ENCODE results near the gene UNCX.

UNCX gene

DNA sequence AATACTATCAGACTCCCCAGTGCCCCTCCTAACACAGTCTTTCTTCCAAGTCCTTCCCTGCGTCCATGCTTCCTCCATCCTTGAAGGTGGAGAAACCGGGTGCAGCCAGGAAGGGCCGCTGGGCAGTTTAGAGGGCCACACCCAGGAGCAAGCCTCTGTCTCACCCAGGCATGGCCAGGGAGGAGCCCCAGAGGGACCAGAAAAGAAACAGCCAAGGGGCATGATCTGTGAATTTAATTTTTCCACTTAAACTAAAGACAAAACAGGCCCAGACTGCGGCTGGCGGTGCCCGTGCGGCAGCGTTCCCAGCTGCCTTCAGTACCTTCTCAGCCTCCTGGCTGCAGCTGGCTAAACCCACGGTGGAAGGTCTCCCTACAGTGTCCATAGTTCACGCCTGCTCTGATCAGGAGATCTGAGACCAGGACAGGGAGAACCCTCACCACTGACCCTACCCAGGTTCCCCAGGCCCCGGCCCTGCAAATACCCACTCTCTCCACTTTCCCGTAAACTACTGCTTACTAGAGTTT is 12.9 kb downstream of the UNCX start:
- no peak for DNase-seq (ENCODE audit: low read depth)
- TF ChIP-seq, protein P1, sequence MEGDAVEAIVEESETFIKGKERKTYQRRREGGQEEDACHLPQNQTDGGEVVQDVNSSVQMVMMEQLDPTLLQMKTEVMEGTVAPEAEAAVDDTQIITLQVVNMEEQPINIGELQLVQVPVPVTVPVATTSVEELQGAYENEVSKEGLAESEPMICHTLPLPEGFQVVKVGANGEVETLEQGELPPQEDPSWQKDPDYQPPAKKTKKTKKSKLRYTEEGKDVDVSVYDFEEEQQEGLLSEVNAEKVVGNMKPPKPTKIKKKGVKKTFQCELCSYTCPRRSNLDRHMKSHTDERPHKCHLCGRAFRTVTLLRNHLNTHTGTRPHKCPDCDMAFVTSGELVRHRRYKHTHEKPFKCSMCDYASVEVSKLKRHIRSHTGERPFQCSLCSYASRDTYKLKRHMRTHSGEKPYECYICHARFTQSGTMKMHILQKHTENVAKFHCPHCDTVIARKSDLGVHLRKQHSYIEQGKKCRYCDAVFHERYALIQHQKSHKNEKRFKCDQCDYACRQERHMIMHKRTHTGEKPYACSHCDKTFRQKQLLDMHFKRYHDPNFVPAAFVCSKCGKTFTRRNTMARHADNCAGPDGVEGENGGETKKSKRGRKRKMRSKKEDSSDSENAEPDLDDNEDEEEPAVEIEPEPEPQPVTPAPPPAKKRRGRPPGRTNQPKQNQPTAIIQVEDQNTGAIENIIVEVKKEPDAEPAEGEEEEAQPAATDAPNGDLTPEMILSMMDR (IDR thresholded peaks at IDR 0.05; ENCODE audit: control insufficient read depth, insufficient read depth, low read depth, low read length, missing control alignments): no peak
- no peak overlapping the region for H3K4me3 ChIP-seq (ENCODE audit: control insufficient read depth, low read depth, low read length)

DNA sequence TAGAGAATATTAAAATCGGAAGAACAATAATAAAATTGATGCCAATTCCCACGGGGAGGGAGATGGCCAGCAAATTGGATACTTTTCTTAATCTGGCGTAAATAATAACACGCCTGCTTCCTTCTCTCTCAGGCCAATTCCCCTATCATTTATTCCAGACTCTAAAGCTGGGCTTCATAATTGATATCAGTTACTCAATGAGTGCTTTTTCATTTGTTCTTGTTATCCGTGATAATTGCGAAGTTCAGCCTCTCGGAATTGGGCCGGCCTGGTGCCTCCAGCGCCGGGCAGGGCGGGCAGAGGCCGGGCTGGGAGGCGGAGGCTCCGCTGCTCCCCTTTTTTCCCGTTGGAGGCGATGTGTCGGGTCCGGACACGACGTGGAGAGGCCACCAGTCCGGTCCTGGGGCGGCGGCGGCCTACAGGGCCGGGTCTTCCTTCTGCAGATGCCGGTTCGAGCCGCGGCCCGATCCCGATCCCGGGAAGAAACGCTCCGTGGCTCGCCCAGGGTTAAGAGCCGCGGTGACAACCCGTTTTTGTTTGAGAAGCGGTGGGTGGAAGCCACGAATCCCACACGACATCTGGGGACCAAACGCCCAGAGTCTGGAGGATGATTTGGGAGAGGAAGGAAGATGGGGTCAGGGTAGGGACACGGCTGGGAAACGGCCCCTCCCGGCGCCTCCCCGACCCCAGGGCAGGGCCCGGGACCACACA is 13.6 kb downstream of the UNCX start:
- TF ChIP-seq, protein P1 (IDR thresholded peaks at IDR 0.05; ENCODE audit: control insufficient read depth, insufficient read depth, low read depth, low read length, missing control alignments): no peak
- no peak for DNase-seq (ENCODE audit: low read depth)
- no peak overlapping the region for H3K4me3 ChIP-seq (ENCODE audit: control insufficient read depth, low read depth, low read length)

DNA sequence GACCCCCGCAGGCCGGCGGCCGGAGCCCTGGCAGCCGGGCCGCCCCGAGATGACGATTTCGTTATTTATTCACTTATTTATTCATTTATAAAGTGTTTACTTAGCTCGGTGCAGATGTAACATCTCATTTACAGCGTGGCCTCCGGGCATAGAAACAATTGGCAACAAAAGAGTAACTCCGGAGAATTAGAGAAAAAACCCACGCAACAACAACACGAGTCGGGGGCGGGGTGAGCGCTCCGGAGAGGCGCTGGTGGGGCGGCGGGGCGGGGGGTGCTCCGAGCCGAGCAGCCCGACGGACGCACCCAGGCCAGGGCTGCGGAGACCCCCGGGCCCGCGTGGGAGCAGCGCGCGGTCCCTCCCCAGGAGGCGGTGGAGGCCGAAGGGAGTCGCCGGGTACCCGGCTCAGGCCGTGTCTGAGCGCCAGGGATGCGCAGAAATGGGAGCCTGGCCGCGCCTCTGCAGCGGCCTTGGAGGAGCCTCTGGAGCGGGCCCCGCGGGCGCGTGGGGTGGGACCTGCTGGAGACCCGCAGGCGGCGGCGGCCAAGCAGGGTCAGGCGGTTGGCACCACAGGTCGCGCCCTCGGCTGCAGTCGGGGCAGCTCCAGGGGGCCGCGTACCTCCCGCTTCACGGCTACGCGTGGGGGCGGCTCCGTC is 14.3 kb downstream of the UNCX start:
- TF ChIP-seq, protein P1 (IDR thresholded peaks at IDR 0.05; ENCODE audit: control insufficient read depth, insufficient read depth, low read depth, low read length, missing control alignments): no peak
- DNase-seq (ENCODE audit: low read depth): no peak
- no peak overlapping the region for H3K4me3 ChIP-seq (ENCODE audit: control insufficient read depth, low read depth, low read length)

DNA sequence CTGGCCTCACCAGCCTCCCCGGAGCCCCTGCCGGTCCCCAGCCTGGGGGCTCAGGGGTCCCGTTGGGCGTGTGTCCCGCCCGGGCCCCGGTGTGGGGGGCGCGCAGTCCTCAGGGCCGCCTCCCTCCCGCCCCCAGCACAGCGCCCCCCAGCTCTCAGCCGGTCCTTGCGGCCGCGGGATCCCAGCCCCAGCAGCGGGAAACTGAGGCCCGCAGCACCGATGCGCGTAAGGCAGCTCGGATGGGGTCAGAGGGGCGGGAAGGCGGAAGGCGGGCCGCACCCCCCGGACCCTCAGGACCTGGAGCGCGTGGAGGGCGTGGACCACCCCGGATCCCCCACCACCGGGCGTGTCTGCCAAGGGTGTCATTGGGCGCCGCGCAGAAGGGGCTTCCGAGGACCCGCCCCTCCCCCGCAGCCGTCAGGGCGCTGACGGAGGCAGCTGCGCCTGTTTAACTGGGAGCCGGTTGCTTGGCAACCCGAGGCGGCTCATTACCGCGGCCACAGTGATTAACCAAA is 14.9 kb downstream of the UNCX start:
- DNase-seq (ENCODE audit: low read depth): no peak
- H3K4me3 ChIP-seq (ENCODE audit: control insufficient read depth, low read depth, low read length): no peak overlapping the region
- TF ChIP-seq, protein P1 (IDR thresholded peaks at IDR 0.05; ENCODE audit: control insufficient read depth, insufficient read depth, low read depth, low read length, missing control alignments): no peak

DNA sequence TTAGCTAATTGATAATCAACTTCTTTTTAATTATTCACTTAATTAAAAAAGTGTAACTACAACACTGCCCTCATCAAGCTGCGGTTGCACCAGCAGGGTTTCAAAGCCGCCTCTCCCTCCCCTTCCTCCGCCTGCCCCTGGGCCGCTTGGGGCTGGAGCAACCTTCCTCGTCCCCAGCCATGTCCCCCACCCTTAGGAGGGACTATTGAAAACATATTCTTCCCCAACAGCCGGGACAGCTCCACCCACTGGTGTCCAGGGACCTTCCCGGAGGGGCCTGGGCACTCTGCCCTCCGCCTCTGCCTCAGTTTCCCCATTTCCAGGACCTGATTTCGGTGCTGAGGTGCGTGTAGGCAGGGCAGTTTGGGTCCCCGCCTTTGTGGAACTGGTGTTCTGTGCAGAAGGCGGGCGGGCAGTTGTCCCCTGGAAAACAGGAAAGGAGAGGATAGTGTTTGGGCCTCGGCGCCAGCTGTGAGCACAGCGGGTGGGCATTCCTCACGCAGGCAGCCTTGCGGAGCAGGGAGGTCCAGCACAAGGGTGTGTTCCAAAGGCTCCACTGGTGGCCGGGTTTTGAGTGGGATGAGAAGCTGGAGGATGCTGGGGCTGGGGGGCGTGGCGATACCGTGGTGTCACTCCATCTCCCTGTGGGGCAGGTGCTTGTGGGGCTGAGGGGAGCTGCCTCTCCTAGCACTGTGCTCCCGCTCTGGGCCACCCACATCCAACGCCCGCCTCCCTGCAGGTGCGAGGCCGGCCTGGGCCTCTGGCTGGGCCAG is 15.7 kb downstream of the UNCX start:
- no peak overlapping the region for H3K4me3 ChIP-seq (ENCODE audit: control insufficient read depth, low read depth, low read length)
- no peak for DNase-seq (ENCODE audit: low read depth)
- TF ChIP-seq, protein P1 (IDR thresholded peaks at IDR 0.05; ENCODE audit: control insufficient read depth, insufficient read depth, low read depth, low read length, missing control alignments): no peak

DNA sequence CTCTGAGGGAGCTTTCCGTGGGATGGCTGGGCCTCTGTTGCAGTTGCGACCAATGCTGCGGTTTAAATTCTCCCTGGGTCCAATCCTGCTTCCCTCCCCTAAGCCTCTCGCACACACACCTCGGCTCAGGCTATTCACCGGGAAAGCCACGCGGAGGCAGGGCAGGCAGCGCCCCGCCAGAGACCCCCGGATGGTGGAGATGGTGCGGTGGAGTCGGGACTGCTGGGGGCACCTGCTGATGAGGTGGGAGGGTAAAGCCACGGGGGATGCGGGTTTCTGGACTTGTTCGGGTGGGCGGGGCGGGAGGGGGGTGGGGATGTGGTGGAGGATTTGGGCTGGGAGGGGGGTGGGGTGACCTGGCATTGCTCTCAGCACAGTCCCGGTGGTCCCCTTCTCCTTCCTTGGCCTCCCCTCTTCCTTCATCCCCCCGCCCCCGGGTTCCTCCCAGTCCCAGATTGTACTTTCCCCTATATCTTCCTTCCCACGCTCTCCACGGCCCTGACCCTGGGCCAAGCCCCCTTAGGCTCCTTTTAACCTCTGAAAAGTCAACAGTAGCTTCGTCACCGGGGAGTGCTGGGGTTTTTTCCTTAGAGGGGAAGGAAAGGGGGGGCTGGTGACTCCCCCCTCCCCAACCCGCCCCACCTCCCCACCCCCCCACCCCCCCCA is 16.4 kb downstream of the UNCX start:
- DNase-seq (ENCODE audit: low read depth): no peak
- TF ChIP-seq, protein P1 (IDR thresholded peaks at IDR 0.05; ENCODE audit: control insufficient read depth, insufficient read depth, low read depth, low read length, missing control alignments): no peak
- no peak overlapping the region for H3K4me3 ChIP-seq (ENCODE audit: control insufficient read depth, low read depth, low read length)
